A549 (cell line): ENCODE results near the gene APOL2. TPM values are rescaled to one million over a fixed set of nuclear protein-coding genes. Genes with fewer than 3 reads are reported as not detected.

Source experiments
- ATAC-seq, 2 experiments: fragments of 200-7000 bp in 1 of 2; fragments of >200 bp in 1 of 2; cut with Nextera tagmentation in 1 of 2; cut with Tn5 transposase in 1 of 2; 3 replicates each; pipeline versions ENCODE4 v1.8.0 to v1.9.1; 2018 to 2020; ENCODE audit warnings: mild to moderate bottlenecking in 1 of 2, moderate library complexity in 1 of 2
- CTCF ChIA-PET: fragments of 300-600 bp; sonication (Branson Sonifier 250); formaldehyde crosslinking; extraction: SDS; loops from one replicate; lab custom pipeline; 2021; ENCODE audit warnings: antibody characterized with exemption, inconsistent platforms; lab: Yijun Ruan, JAX
- POLR2A ChIA-PET: fragments of 350-600 bp; formaldehyde crosslinking; extraction: SDS; loops from one replicate; lab custom pipeline; 2021; ENCODE audit warnings: antibody characterized with exemption, inconsistent platforms; lab: Yijun Ruan, JAX
- DNase-seq, 2 experiments: peaks; one replicate each; pipeline versions ENCODE4 v3.0.0 to v3.0.0-alpha.2; 2011 to 2016; ENCODE audit warnings: low read depth in 1 of 2, low spot score in 1 of 2
- FAIRE-seq: peaks from 2 replicates; lab custom pipeline; 2011; peaks lifted over from hg19 to GRCh38; lab: Jason Lieb, UNC
- H3K27ac ChIP-seq, 2 experiments: fragments of >200 bp; sonication (Bioruptor Twin); formaldehyde crosslinking; 3 replicates each; pipeline ENCODE4 v1.5.1; 2016 to 2017
- H3K4me1 ChIP-seq: fragments of >200 bp; sonication (Bioruptor Twin); formaldehyde crosslinking; 3 replicates; pipeline ENCODE4 v1.6.1; 2016
- H3K4me2 ChIP-seq: fragments of >200 bp; sonication (Bioruptor Twin); formaldehyde crosslinking; 3 replicates; pipeline ENCODE4 v1.6.1; 2016
- H3K4me3 ChIP-seq: fragments of >200 bp; sonication (Bioruptor Twin); formaldehyde crosslinking; 3 replicates; pipeline ENCODE4 v1.5.1; 2016
- H3K9me3 ChIP-seq: fragments of >200 bp; sonication (Bioruptor Twin); formaldehyde crosslinking; 3 replicates; pipeline ENCODE4 v1.6.1; 2016
- CHD4 ChIP-seq: fragments of 200-600 bp; sonication (generic); IDR thresholded peaks from 2 replicates; pipeline ENCODE4 v1.6.1; 2016; ENCODE audit warnings: antibody characterized with exemption, mild to moderate bottlenecking, borderline replicate concordance
- EHF ChIP-seq: fragments of 250-450 bp; sonication (Bioruptor Pico); IDR thresholded peaks from 2 replicates; pipeline ENCODE4 v1.5.0; 2020; ENCODE audit warnings: mild to moderate bottlenecking
- EP300 ChIP-seq, 2 experiments: fragments of >200 bp; sonication (Bioruptor Twin); formaldehyde crosslinking; IDR thresholded peaks; 2 replicates in 1 of 2; 3 replicates in 1 of 2; pipeline ENCODE4 v1.6.1; 2016 to 2017
- FOXS1 ChIP-seq: fragments of 250-450 bp; sonication (Bioruptor Pico); IDR thresholded peaks from 2 replicates; pipeline ENCODE4 v1.5.0; 2020; ENCODE audit warnings: mild to moderate bottlenecking, moderate library complexity
- HOXB13 ChIP-seq: fragments of 250-450 bp; sonication (Bioruptor Pico); IDR thresholded peaks from 2 replicates; pipeline ENCODE4 v1.5.0; 2020; ENCODE audit warnings: low read depth, mild to moderate bottlenecking, moderate library complexity
- HOXB5 ChIP-seq: fragments of 250-450 bp; sonication (Bioruptor Pico); IDR thresholded peaks from 2 replicates; pipeline ENCODE4 v1.5.0; 2020; ENCODE audit warnings: mild to moderate bottlenecking, moderate library complexity
- JUN ChIP-seq, 2 experiments: fragments of >200 bp; sonication (Bioruptor Twin); formaldehyde crosslinking; IDR thresholded peaks; 2 replicates in 1 of 2; 3 replicates in 1 of 2; pipeline ENCODE4 v1.6.1; 2016 to 2017
- MAZ ChIP-seq: fragments of 150-350 bp; IDR thresholded peaks from 2 replicates; pipeline ENCODE4 v1.6.1; 2014; ENCODE audit warnings: antibody characterized with exemption, low read depth, low read length, borderline replicate concordance
- MYC ChIP-seq: IDR thresholded peaks from 2 replicates; pipeline ENCODE4 v1.6.1; 2012; ENCODE audit warnings: mild to moderate bottlenecking, inconsistent platforms, low read length, improper control_type of control experiment, borderline replicate concordance
- PHF8 ChIP-seq: fragments of 200-600 bp; sonication (generic); IDR thresholded peaks from 2 replicates; pipeline ENCODE4 v1.6.1; 2016; ENCODE audit warnings: low read depth, mild to moderate bottlenecking, antibody characterized with exemption, moderate library complexity, borderline replicate concordance
- POLR2AphosphoS2 ChIP-seq: conservative IDR thresholded peaks from 2 replicates; pipeline ENCODE4 v1.6.1; 2012; ENCODE audit warnings: low read length, improper control_type of control experiment, inconsistent platforms
- RAD21 ChIP-seq, 2 experiments: fragments of >200 bp in 1 of 2; sonication (Bioruptor Twin) in 1 of 2; formaldehyde crosslinking in 1 of 2; IDR thresholded peaks in 1 of 2; conservative IDR thresholded peaks in 1 of 2; 2 replicates in 1 of 2; 3 replicates in 1 of 2; pipeline ENCODE4 v1.6.1; 2012 to 2018; ENCODE audit warnings: inconsistent platforms in 1 of 2
- RFX5 ChIP-seq: fragments of 450-650 bp; IDR thresholded peaks from 2 replicates; pipeline ENCODE4 v1.7.1; 2014; ENCODE audit warnings: antibody characterized with exemption, mild to moderate bottlenecking, moderate library complexity
- RNF2 ChIP-seq: fragments of 200-600 bp; sonication (generic); IDR thresholded peaks from 2 replicates; pipeline ENCODE4 v1.6.1; 2016; ENCODE audit warnings: low read depth, mild to moderate bottlenecking, antibody characterized with exemption, moderate library complexity, borderline replicate concordance
- SREBF2 ChIP-seq: fragments of 450-650 bp; IDR thresholded peaks from 2 replicates; pipeline ENCODE4 v1.6.1; 2014; ENCODE audit warnings: mild to moderate bottlenecking, moderate library complexity
- ZC3H11A ChIP-seq: fragments of 450-650 bp; IDR thresholded peaks from 2 replicates; pipeline ENCODE4 v1.6.1; 2014; ENCODE audit warnings: antibody characterized with exemption, mild to moderate bottlenecking
- ZFP36 ChIP-seq: fragments of 450-650 bp; IDR thresholded peaks from 2 replicates; pipeline ENCODE4 v1.6.1; 2014; ENCODE audit warnings: borderline replicate concordance; ENCODE audit not compliant: partially characterized antibody
- ZSCAN20 ChIP-seq: fragments of 250-450 bp; sonication (Bioruptor Pico); IDR thresholded peaks from 2 replicates; pipeline ENCODE4 v1.8.0; 2022; ENCODE audit warnings: mild to moderate bottlenecking, moderate library complexity
- WGBS: methylation state at CpG from one replicate; pipeline ENCODE4 v1.1.6; 2017; ENCODE audit errors: missing lambda C conversion rate; 5-methylcytosine and 5-hydroxymethylcytosine counted together
- polyA plus RNA-seq, 4 experiments: library from polyadenylated mRNA; depleted of rRNA in 3 of 4; stranded (reverse); fragments of >200 nt; fragmentation: RNase III in 1 of 4; extraction: RNeasy Plus Mini Kit Qiagen cat#74134 plus additional on column Dnase treatment in 1 of 4; gene quantifications; 2 replicates in 3 of 4; 3 replicates in 1 of 4; pipeline ENCODE4 v1.2.3, GENCODE V29; 2011 to 2017
- TF ChIP-seq, protein P1 (sequence below): fragments of 250-450 bp; sonication (Bioruptor Pico); IDR thresholded peaks from 2 replicates; pipeline ENCODE4 v1.5.0; 2021; ENCODE audit warnings: mild to moderate bottlenecking, moderate library complexity, borderline replicate concordance
- TF ChIP-seq, protein P2 (sequence below): fragments of 250-450 bp; sonication (Bioruptor Pico); IDR thresholded peaks from 2 replicates; pipeline ENCODE4 v1.5.0; 2020; ENCODE audit warnings: low read depth, mild to moderate bottlenecking, moderate library complexity
- TF ChIP-seq, protein P3 (sequence below): IDR thresholded peaks from 2 replicates; pipeline ENCODE4 v1.6.1; 2012
- TF ChIP-seq, protein P4 (sequence below): fragments of 200-600 bp; sonication (generic); IDR thresholded peaks from 2 replicates; pipeline ENCODE4 v1.6.1; 2016; ENCODE audit warnings: antibody characterized with exemption, mild to moderate bottlenecking, moderate library complexity
- TF ChIP-seq, protein P5 (sequence below): fragments of >200 bp; sonication (Bioruptor Twin); formaldehyde crosslinking; IDR thresholded peaks from 3 replicates; pipeline ENCODE4 v1.6.1; 2016

Gene APOL2
- polyA plus RNA-seq, 2 of the 4 experiments (the other 2 are of a cell fraction): 8.7 to 23.8 TPM

DNA sequence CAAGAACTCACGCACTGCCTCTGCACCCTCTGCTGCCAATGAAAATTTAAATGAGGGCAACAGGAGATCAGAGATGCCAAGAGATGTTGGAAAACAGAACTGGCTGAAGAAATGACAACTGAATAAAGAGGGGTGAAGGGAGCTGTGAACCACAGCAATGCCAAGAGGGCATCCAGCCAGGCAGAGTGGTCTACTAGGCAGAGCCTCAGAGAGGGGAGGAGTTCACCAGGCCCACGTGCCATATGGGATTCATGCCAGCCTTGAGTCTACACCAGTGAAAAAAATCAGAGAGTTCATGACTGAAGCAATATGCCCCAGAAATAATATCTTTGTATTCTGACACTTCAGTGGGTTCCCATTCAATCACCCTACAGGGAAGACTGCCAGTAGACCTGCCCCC, 4.4 kb downstream of the APOL2 start (continued):
- no peak for TF ChIP-seq MYC
- no peak for TF ChIP-seq POLR2AphosphoS2
- no peak for TF ChIP-seq ZSCAN20 (CRISPR knock-in tag)
- no peak for TF ChIP-seq EP300 (IDR thresholded peaks at IDR 0.05)
- TF ChIP-seq ZFP36: no peak
- TF ChIP-seq HOXB13 (CRISPR knock-in tag): no peak
- TF ChIP-seq ZC3H11A: no peak
- TF ChIP-seq, protein P1, sequence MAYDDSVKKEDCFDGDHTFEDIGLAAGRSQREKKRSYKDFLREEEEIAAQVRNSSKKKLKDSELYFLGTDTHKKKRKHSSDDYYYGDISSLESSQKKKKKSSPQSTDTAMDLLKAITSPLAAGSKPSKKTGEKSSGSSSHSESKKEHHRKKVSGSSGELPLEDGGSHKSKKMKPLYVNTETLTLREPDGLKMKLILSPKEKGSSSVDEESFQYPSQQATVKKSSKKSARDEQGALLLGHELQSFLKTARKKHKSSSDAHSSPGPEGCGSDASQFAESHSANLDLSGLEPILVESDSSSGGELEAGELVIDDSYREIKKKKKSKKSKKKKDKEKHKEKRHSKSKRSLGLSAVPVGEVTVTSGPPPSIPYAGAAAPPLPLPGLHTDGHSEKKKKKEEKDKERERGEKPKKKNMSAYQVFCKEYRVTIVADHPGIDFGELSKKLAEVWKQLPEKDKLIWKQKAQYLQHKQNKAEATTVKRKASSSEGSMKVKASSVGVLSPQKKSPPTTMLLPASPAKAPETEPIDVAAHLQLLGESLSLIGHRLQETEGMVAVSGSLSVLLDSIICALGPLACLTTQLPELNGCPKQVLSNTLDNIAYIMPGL: no peak
- TF ChIP-seq, protein P2, sequence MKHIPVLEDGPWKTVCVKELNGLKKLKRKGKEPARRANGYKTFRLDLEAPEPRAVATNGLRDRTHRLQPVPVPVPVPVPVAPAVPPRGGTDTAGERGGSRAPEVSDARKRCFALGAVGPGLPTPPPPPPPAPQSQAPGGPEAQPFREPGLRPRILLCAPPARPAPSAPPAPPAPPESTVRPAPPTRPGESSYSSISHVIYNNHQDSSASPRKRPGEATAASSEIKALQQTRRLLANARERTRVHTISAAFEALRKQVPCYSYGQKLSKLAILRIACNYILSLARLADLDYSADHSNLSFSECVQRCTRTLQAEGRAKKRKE: no peak
- no peak for TF ChIP-seq RNF2

DNA sequence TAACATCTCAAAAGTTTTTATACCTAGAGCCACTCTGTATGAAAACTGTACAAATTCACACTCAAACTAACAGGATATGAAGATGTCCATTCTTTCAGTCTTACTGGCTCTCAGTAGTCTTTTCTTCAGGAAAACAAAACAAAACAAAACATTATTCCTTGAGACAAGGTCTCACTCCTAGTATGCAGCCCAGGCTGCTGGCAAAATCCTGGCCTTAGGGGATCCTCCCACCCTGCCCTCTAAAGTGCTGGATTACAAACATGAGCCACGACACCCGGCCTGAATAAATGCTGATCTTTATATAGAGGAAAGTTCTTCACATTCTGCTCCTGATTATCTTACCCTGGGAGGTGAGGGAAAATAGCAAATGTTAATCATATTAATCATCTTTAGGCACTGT, 5.1 kb downstream of the APOL2 start:
- WGBS: 80% methylated on average over 2 of the region's 2 CpGs
- no peak for DNase-seq
- Histone ChIP-seq H3K27ac (no peak overlapping the region), H3K4me1 (peaks cover 12% of the 10 kb centered on the region), H3K4me3 (no peak overlapping the region), H3K4me2 (no peak overlapping the region), H3K9me3 (no peaks in the 10 kb centered on the region)
- POLR2A ChIA-PET: no interaction called here
- TF ChIP-seq, protein P2: no peak
- no peak for TF ChIP-seq RFX5
- TF ChIP-seq, protein P3, sequence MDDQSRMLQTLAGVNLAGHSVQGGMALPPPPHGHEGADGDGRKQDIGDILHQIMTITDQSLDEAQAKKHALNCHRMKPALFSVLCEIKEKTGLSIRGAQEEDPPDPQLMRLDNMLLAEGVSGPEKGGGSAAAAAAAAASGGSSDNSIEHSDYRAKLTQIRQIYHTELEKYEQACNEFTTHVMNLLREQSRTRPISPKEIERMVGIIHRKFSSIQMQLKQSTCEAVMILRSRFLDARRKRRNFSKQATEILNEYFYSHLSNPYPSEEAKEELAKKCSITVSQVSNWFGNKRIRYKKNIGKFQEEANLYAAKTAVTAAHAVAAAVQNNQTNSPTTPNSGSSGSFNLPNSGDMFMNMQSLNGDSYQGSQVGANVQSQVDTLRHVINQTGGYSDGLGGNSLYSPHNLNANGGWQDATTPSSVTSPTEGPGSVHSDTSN: no peak
- no peak for TF ChIP-seq RNF2
- TF ChIP-seq, protein P4, sequence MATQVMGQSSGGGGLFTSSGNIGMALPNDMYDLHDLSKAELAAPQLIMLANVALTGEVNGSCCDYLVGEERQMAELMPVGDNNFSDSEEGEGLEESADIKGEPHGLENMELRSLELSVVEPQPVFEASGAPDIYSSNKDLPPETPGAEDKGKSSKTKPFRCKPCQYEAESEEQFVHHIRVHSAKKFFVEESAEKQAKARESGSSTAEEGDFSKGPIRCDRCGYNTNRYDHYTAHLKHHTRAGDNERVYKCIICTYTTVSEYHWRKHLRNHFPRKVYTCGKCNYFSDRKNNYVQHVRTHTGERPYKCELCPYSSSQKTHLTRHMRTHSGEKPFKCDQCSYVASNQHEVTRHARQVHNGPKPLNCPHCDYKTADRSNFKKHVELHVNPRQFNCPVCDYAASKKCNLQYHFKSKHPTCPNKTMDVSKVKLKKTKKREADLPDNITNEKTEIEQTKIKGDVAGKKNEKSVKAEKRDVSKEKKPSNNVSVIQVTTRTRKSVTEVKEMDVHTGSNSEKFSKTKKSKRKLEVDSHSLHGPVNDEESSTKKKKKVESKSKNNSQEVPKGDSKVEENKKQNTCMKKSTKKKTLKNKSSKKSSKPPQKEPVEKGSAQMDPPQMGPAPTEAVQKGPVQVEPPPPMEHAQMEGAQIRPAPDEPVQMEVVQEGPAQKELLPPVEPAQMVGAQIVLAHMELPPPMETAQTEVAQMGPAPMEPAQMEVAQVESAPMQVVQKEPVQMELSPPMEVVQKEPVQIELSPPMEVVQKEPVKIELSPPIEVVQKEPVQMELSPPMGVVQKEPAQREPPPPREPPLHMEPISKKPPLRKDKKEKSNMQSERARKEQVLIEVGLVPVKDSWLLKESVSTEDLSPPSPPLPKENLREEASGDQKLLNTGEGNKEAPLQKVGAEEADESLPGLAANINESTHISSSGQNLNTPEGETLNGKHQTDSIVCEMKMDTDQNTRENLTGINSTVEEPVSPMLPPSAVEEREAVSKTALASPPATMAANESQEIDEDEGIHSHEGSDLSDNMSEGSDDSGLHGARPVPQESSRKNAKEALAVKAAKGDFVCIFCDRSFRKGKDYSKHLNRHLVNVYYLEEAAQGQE: no peak
- no peak for TF ChIP-seq ZC3H11A
- TF ChIP-seq PHF8: no peak
- TF ChIP-seq, protein P5, sequence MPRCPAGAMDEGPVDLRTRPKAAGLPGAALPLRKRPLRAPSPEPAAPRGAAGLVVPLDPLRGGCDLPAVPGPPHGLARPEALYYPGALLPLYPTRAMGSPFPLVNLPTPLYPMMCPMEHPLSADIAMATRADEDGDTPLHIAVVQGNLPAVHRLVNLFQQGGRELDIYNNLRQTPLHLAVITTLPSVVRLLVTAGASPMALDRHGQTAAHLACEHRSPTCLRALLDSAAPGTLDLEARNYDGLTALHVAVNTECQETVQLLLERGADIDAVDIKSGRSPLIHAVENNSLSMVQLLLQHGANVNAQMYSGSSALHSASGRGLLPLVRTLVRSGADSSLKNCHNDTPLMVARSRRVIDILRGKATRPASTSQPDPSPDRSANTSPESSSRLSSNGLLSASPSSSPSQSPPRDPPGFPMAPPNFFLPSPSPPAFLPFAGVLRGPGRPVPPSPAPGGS: no peak
- no peak for TF ChIP-seq HOXB5 (CRISPR knock-in tag)
- TF ChIP-seq EHF (CRISPR knock-in tag): no peak
- no peak for TF ChIP-seq FOXS1 (CRISPR knock-in tag)
- TF ChIP-seq CHD4: no peak
- TF ChIP-seq JUN (IDR thresholded peaks at IDR 0.05): no peak
- TF ChIP-seq MAZ: no peak
- TF ChIP-seq RAD21 (conservative IDR thresholded peaks at IDR 0.05 in 1 of 2, IDR thresholded peaks at IDR 0.05 in 1 of 2): no peak
- TF ChIP-seq SREBF2: no peak
- ATAC-seq: no peak
- CTCF ChIA-PET: interaction anchor here (1.2 to 1.8 kb wide), 2 partner anchors 10 to 12 kb away, joined by 3 to 4 read pairs; no protein-coding TSS in a partner anchor
- no peak for FAIRE-seq
